CD4-positive, alpha-beta memory T cell (primary cell): Measurements from ENCODE around the gene SAMD4B. TPM values are rescaled to one million over a fixed set of nuclear protein-coding genes. Genes with fewer than 3 reads are reported as not detected.

Experiments used
- CTCF ChIA-PET: fragments of 350-600 bp; sonication (Branson Sonifier 250); formaldehyde crosslinking; loops from one replicate; lab custom pipeline; 2021; ENCODE audit warnings: inconsistent platforms; ENCODE audit not compliant: partially characterized antibody; lab: Charles Lee
- POLR2A ChIA-PET: fragments of 350-600 bp; sonication (Branson Sonifier 250); formaldehyde crosslinking; loops from one replicate; lab custom pipeline; 2021; ENCODE audit not compliant: partially characterized antibody; lab: Charles Lee
- DNase-seq, 5 donors: peaks; one replicate each; pipeline versions ENCODE4 v3.0.0 to v3.0.0-alpha.2; 2020 to 2022; ENCODE audit warnings: mixed read lengths in 1 of 5
- H3K27ac ChIP-seq: one replicate; pipeline ENCODE4 v1.7.0; 2013; ENCODE audit warnings: low read depth, low read length
- H3K27me3 ChIP-seq: 2 replicates; pipeline ENCODE4 v1.7.0; 2013; ENCODE audit warnings: mild to moderate bottlenecking, low read length, moderate library complexity; ENCODE audit not compliant: insufficient read depth
- H3K36me3 ChIP-seq: 2 replicates; pipeline ENCODE4 v1.7.0; 2013; ENCODE audit warnings: mild to moderate bottlenecking, low read length, moderate library complexity; ENCODE audit not compliant: insufficient read depth
- H3K4me1 ChIP-seq: 2 replicates; pipeline ENCODE4 v1.7.0; 2013; ENCODE audit warnings: mild to moderate bottlenecking, low read length, moderate library complexity; ENCODE audit not compliant: insufficient read depth
- H3K4me3 ChIP-seq, 2 donors: one replicate each; pipeline ENCODE4 v1.7.0; 2013; ENCODE audit warnings: low read length in 2 of 2, mild to moderate bottlenecking in 1 of 2
- H3K9me3 ChIP-seq, 2 donors: one replicate each; pipeline ENCODE4 v1.7.0; 2013; ENCODE audit warnings: low read length in 2 of 2, control low read depth in 1 of 2; ENCODE audit not compliant: control insufficient read depth in 1 of 2
- H3K27ac Mint-ChIP-seq, 7 donors: one replicate each; pipeline ENCODE4 v1.8.0; 2020 to 2021; ENCODE audit warnings: mixed read lengths in 7 of 7, mild to moderate bottlenecking in 6 of 7, inconsistent platforms in 3 of 7, moderate library complexity in 3 of 7
- H3K27me3 Mint-ChIP-seq, 2 donors: one replicate each; pipeline ENCODE4 v1.8.0; 2020 to 2021; ENCODE audit warnings: mixed read lengths in 2 of 2
- H3K36me3 Mint-ChIP-seq, 2 donors: one replicate each; pipeline ENCODE4 v1.8.0; 2020 to 2021; ENCODE audit warnings: mixed read lengths in 2 of 2, inconsistent platforms in 1 of 2, mild to moderate bottlenecking in 1 of 2
- H3K4me1 Mint-ChIP-seq, 4 donors: one replicate each; pipeline ENCODE4 v1.8.0; 2020 to 2021; ENCODE audit warnings: mixed read lengths in 4 of 4, mild to moderate bottlenecking in 1 of 4
- H3K4me3 Mint-ChIP-seq, 8 donors: one replicate each; pipeline ENCODE4 v1.8.0; 2020 to 2021; ENCODE audit warnings: mixed read lengths in 8 of 8, mild to moderate bottlenecking in 7 of 8, moderate library complexity in 6 of 8, inconsistent platforms in 3 of 8
- H3K9me3 Mint-ChIP-seq, 8 donors: one replicate each; pipeline ENCODE4 v1.8.0; 2020 to 2021; ENCODE audit warnings: mixed read lengths in 8 of 8, mild to moderate bottlenecking in 5 of 8, inconsistent platforms in 3 of 8, moderate library complexity in 1 of 8
- intact Hi-C: fragments of 100-400 bp; cut with micrococcal nuclease; formaldehyde crosslinking; loops from one replicate; pipeline ENCODE4 v1.15.1; 2023
- polyA plus RNA-seq, 2 donors: library from polyadenylated mRNA; unstranded; fragments of 300-500 nt; fragmentation: Illumina TruSeq; gene quantifications; one replicate each; pipeline ENCODE4 v1.2.3, GENCODE V29; 2021
- total RNA-seq, 2 experiments: library from RNA; stranded (reverse); gene quantifications; one replicate each; pipeline ENCODE4 v1.2.3, GENCODE V29; 2021

The SAMD4B gene
- total and polyA plus RNA-seq, 4 experiments from 2014 or later = 7.3 to 79.6 (median 42.6) TPM

- DNase-seq = no peak
- peaks cover 40% of the 10 kb centered on the region for H3K36me3 ChIP-seq
- CTCF ChIA-PET = no interaction called here
- no peak overlapping the region for H3K27ac ChIP-seq
- no peaks in the 10 kb centered on the region for H3K9me3 ChIP-seq
- peaks cover 28 to 63% of the 10 kb centered on the region in 2 donors for H3K36me3 Mint-ChIP-seq
- H3K27ac Mint-ChIP-seq = no peak overlapping the region
- no peaks in the 10 kb centered on the region for H3K9me3 Mint-ChIP-seq
- no peaks in the 10 kb centered on the region for H3K27me3 ChIP-seq
- H3K4me1 Mint-ChIP-seq = peaks cover 0 to 3% (median 0%) of the 10 kb centered on the region in 4 donors
- intact Hi-C loops = no loop called here
- H3K27me3 Mint-ChIP-seq = no peaks in the 10 kb centered on the region
- no peak overlapping the region for H3K4me3 ChIP-seq
- no peak overlapping the region for H3K4me3 Mint-ChIP-seq
- no peaks in the 10 kb centered on the region for H3K4me1 ChIP-seq
- POLR2A ChIA-PET = no interaction called here
Measured at GRCh38 chr19:39365531-39365930, 23.3 kb downstream of the SAMD4B start.

GRCh38 chr19:39369200-39369599, 27.0 kb downstream of the SAMD4B start:
- no peak overlapping the region for H3K27ac ChIP-seq
- POLR2A ChIA-PET = interaction anchor here (0.8 kb wide), 1 partner anchor 22 kb away, joined by 3 read pairs; the partner anchor contains the start of genes MED29 and PAF1

GRCh38 chr19:39370735-39371134, 28.5 kb downstream of the SAMD4B start:
- peaks cover 26% of the 10 kb centered on the region for H3K36me3 ChIP-seq
- H3K4me1 Mint-ChIP-seq = peaks cover 0 to 2% (median 0%) of the 10 kb centered on the region in 4 donors

More at GRCh38 chr19:39369200-39369599, 27.0 kb downstream of the SAMD4B start:
- Mint-ChIP-seq H3K4me3 (no peak overlapping the region), H3K9me3 (no peaks in the 10 kb centered on the region), H3K27me3 (no peaks in the 10 kb centered on the region), H3K36me3 (peaks cover 27 to 57% of the 10 kb centered on the region in 2 donors), H3K27ac (peak overlapping the region in 1 of 7 donors; percentile 75), H3K4me1 (peaks cover 0 to 3% (median 0%) of the 10 kb centered on the region in 4 donors)
- H3K4me1 ChIP-seq = no peaks in the 10 kb centered on the region
- intact Hi-C loops = no loop called here
- H3K36me3 ChIP-seq = peaks cover 25% of the 10 kb centered on the region
- H3K4me3 ChIP-seq = no peak overlapping the region
- H3K9me3 ChIP-seq = no peaks in the 10 kb centered on the region
- no peak for DNase-seq
- CTCF ChIA-PET = interaction anchor here (1.4 kb wide), 1 partner anchor 259 kb away, joined by 3 read pairs; no protein-coding TSS in a partner anchor
- no peaks in the 10 kb centered on the region for H3K27me3 ChIP-seq

GRCh38 chr19:39372047-39372802, 30.0 kb downstream of the SAMD4B start:
- intact Hi-C loops = no loop called here
- Histone ChIP-seq H3K9me3 (no peaks in the 10 kb centered on the region), H3K27me3 (no peaks in the 10 kb centered on the region), H3K4me1 (no peaks in the 10 kb centered on the region), H3K36me3 (peaks cover 41% of the 10 kb centered on the region), H3K4me3 (no peak overlapping the region), H3K27ac (no peak overlapping the region)
- ChIA-PET CTCF (no interaction called here), POLR2A (interaction anchor here (0.8 kb wide), 1 partner anchor 10 kb away, joined by 3 read pairs; no protein-coding TSS in a partner anchor)
- Mint-ChIP-seq H3K4me1 (peaks cover 0 to 2% (median 0%) of the 10 kb centered on the region in 4 donors), H3K9me3 (no peaks in the 10 kb centered on the region), H3K27me3 (no peaks in the 10 kb centered on the region), H3K36me3 (peaks cover 38 to 62% of the 10 kb centered on the region in 2 donors), H3K4me3 (no peak overlapping the region), H3K27ac (peak overlapping the region in 6 of 7 donors; percentile 2 to 59 (median 17))
- no peak for DNase-seq

More at GRCh38 chr19:39370735-39371134, 28.5 kb downstream of the SAMD4B start:
- no peaks in the 10 kb centered on the region for H3K4me1 ChIP-seq
- Mint-ChIP-seq H3K27me3 (no peaks in the 10 kb centered on the region), H3K4me3 (no peak overlapping the region), H3K36me3 (peaks cover 29 to 57% of the 10 kb centered on the region in 2 donors), H3K9me3 (no peaks in the 10 kb centered on the region), H3K27ac (peak overlapping the region in 1 of 7 donors; percentile 60)
- intact Hi-C loops = no loop called here
- no peaks in the 10 kb centered on the region for H3K9me3 ChIP-seq
- ChIA-PET CTCF (no interaction called here), POLR2A (no interaction called here)
- no peak overlapping the region for H3K27ac ChIP-seq
- no peak overlapping the region for H3K4me3 ChIP-seq
- H3K27me3 ChIP-seq = no peaks in the 10 kb centered on the region
- no peak for DNase-seq

GRCh38 chr19:39372941-39373340, 30.7 kb downstream of the SAMD4B start:
- H3K4me3 Mint-ChIP-seq = no peak overlapping the region
- no peak for DNase-seq
- no peak overlapping the region for H3K27ac ChIP-seq
- H3K4me1 Mint-ChIP-seq = peaks cover 0 to 2% (median 0%) of the 10 kb centered on the region in 4 donors
- no peaks in the 10 kb centered on the region for H3K4me1 ChIP-seq
- peak overlapping the region in 4 of 7 donors; percentile 11 to 85 (median 50) for H3K27ac Mint-ChIP-seq
- H3K4me3 ChIP-seq = no peak overlapping the region
- H3K36me3 ChIP-seq = peaks cover 48% of the 10 kb centered on the region
- H3K9me3 Mint-ChIP-seq = no peaks in the 10 kb centered on the region
- H3K27me3 ChIP-seq = no peaks in the 10 kb centered on the region
- no peaks in the 10 kb centered on the region for H3K9me3 ChIP-seq
- CTCF ChIA-PET = no interaction called here
- intact Hi-C loops = no loop called here
- peaks cover 43 to 67% of the 10 kb centered on the region in 2 donors for H3K36me3 Mint-ChIP-seq
- POLR2A ChIA-PET = interaction anchor here (0.8 kb wide), 1 partner anchor 10 kb away, joined by 3 read pairs; no protein-coding TSS in a partner anchor
- H3K27me3 Mint-ChIP-seq = no peaks in the 10 kb centered on the region

- H3K36me3 Mint-ChIP-seq = peaks cover 41 to 71% of the 10 kb centered on the region in 2 donors
Measured at GRCh38 chr19:39375929-39376328, 33.7 kb downstream of the SAMD4B start.

More at GRCh38 chr19:39375929-39376328, 33.7 kb downstream of the SAMD4B start:
- peaks cover 53% of the 10 kb centered on the region for H3K36me3 ChIP-seq
- no peaks in the 10 kb centered on the region for H3K9me3 Mint-ChIP-seq
- POLR2A ChIA-PET = interaction anchor here (0.6 to 1.0 kb wide), 2 partner anchors 32 to 71 kb away, joined by 3 read pairs; no protein-coding TSS in a partner anchor
- no peaks in the 10 kb centered on the region for H3K4me1 ChIP-seq
- H3K27ac ChIP-seq = no peak overlapping the region
- H3K27ac Mint-ChIP-seq = peak overlapping the region in 2 of 7 donors; percentile 52 to 60
- no peaks in the 10 kb centered on the region for H3K27me3 Mint-ChIP-seq
- DNase-seq = no peak
- no peaks in the 10 kb centered on the region for H3K27me3 ChIP-seq
- CTCF ChIA-PET = no interaction called here
- peaks cover 0 to 2% (median 0%) of the 10 kb centered on the region in 4 donors for H3K4me1 Mint-ChIP-seq
- no peaks in the 10 kb centered on the region for H3K9me3 ChIP-seq
- no peak overlapping the region for H3K4me3 Mint-ChIP-seq
- intact Hi-C loops = no loop called here
- H3K4me3 ChIP-seq = no peak overlapping the region
